Choroid plexus epithelial cell (primary cell): ENCODE results near the gene LSS.

Experiments
- DNase-seq: peaks from one replicate; pipeline ENCODE4 v3.0.0-alpha.2; 2010; ENCODE audit warnings: low read depth
- H3K4me3 ChIP-seq: 2 replicates; pipeline ENCODE4 v1.5.1; 2011; ENCODE audit warnings: low read depth, mild to moderate bottlenecking, control low read depth, low read length, moderate library complexity
- TF ChIP-seq, protein P1 (sequence below): conservative IDR thresholded peaks from 2 replicates; pipeline ENCODE4 v1.5.1; 2011; ENCODE audit warnings: low read depth, mild to moderate bottlenecking, control low read depth, inconsistent platforms, low read length, moderate library complexity

LSS gene

DNA sequence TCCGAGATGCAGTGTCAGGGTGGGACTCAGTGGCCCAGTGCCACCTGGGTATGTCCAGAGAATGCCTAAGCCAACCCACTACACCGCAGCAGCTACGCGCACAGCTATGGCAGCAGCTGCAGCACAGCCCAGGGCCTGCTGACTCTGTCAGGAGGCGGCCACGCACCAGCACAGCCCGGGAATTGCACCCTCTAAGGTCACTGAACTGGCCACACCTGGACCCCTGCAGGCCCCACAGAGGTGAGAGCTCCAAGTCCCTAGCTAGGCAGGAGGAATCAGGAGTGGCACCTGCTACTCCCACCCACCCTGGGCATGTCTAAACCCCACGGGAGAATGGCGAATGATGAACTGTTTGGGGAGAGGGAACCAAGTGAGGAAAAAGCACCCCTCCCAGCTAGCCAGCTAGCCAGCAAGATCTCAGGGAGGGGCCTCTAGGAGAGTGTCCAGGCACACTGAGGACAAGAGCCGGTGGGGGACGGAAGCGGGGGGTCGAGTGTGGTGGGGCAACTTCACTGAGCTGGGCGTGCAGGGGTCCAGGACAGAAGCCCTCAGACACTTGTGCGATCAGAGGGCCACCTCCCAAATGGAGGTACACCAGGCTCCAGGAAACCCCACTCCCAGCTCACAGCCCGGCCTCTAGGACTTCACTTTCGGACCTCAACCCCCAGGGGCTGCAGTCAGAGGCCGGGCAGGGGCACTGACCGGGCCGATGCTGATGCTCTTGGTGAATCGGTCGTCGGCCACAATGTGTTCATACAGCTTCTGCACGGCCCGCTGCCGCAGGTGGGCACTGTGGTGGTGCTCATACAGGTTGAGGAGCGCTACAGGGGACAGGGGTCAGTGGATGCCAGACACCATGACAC, 13.9 kb downstream of the LSS start:
- H3K4me3 ChIP-seq = no peak overlapping the region
- TF ChIP-seq, protein P1, sequence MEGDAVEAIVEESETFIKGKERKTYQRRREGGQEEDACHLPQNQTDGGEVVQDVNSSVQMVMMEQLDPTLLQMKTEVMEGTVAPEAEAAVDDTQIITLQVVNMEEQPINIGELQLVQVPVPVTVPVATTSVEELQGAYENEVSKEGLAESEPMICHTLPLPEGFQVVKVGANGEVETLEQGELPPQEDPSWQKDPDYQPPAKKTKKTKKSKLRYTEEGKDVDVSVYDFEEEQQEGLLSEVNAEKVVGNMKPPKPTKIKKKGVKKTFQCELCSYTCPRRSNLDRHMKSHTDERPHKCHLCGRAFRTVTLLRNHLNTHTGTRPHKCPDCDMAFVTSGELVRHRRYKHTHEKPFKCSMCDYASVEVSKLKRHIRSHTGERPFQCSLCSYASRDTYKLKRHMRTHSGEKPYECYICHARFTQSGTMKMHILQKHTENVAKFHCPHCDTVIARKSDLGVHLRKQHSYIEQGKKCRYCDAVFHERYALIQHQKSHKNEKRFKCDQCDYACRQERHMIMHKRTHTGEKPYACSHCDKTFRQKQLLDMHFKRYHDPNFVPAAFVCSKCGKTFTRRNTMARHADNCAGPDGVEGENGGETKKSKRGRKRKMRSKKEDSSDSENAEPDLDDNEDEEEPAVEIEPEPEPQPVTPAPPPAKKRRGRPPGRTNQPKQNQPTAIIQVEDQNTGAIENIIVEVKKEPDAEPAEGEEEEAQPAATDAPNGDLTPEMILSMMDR = no peak
- no peak for DNase-seq

DNA sequence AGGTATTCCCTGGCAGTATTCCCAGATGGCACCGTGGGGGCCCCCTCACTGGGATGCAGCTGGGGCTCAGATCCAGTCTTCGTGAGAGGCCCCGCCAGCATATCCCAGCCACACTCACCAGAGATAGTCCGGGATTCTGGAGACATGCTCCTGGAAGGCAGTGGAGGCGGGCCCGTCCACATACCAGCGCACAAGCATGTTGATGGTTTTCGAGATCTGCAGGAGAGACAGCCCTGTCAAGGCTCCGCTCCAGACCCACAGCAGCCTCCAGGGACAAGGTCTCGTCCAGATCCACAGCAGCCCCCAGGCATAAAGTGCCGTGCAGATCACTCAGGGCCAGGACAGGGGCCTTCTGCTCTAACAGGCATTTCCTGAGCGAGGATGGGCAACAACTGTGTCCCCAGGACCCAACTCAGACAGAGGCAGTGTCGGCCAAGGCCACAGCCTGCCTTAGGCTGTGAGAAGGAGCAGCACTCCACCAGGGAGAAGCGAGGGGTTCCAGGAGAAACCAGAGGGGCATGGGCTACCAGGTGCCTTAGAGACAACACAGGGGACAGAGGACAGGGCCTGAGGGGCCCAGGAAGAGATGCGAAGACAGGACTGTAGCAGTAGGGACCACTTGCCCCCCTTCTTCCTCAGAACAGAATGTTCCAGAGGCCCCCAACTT, 14.8 kb downstream of the LSS start:
- no peak overlapping the region for H3K4me3 ChIP-seq
- no peak for DNase-seq
- TF ChIP-seq, protein P1 = no peak

DNA sequence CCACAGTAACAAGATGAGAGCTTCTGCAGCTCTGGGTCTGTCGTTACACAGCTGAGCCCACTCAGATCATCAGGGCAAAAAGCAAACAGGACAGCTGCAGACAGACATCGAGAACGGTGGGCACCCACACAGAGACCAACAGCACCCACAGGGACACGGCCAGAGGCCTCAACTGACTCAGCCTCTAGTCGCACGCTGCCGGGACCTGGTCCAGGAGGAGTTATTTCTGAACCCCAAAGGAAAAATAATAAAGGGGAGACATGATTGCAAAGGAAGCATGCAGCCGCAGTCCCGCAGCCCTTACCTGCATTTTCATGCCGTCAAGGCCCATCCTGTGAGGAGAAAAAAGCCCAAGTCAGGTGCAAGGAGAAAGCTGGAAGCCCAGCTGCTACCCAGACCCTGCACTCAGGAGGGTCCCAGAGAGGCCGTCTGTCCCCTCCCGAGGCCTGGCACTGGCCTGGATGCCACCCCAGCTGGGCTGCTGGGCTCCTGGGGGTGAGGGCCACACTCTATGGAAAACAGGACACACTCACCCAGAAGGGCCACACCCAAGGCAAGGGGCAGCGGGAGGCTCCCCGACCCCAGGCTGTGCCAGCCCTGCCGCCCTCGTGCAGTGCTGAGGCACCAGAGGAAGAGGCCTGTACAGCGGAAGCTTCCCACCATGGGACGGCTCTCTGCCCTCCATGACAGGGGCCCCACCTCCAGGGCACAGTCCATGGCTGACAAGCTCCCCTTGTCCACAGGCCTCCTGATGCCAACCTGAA, 15.7 kb downstream of the LSS start:
- TF ChIP-seq, protein P1 = no peak
- H3K4me3 ChIP-seq = no peak overlapping the region
- DNase-seq = no peak

DNA sequence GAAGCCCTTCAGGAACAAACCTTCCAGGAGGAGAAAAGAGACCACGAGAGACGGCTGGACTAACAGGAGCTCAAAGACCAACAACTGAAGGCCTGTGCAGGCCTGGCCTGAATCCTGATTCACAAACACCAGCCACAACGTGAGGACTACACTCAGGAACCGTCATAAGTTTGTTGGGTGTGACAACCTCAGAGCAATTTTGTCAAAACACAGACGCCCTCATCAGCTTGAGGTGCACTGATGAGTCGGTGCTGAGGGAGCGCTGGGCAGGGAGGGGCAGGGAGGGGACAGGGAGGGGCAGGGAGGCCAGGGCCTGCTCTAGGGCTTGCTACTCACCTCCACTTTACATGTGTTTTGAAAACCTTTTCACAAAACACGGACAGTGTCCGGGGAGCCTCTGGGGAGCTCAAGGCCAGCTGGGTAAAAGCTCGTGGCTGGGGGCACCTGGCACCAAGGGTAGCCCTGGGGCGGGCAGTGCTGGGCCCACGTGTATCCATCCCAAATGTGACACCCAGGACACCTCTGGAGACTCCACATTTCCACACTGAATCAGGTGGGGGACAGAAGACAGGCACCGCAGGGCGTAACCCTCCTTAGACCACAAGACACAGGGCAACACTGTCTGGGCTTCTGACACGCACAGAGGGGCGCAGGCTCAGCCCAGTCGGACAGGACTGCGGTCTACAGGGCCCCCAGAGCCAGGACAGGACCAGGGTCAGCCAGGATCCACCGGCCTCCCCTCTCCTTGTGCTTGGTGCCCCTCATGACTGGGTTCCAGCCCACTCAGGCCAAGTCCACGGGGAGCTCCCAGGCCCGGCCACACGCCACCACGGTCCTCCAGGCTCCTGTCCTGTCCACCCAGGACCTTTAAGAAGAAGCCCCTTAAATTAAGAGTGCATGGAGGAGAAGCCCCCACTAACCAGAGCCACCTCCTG, 16.5 kb downstream of the LSS start:
- no peak for DNase-seq
- no peak overlapping the region for H3K4me3 ChIP-seq
- TF ChIP-seq, protein P1 = no peak

DNA sequence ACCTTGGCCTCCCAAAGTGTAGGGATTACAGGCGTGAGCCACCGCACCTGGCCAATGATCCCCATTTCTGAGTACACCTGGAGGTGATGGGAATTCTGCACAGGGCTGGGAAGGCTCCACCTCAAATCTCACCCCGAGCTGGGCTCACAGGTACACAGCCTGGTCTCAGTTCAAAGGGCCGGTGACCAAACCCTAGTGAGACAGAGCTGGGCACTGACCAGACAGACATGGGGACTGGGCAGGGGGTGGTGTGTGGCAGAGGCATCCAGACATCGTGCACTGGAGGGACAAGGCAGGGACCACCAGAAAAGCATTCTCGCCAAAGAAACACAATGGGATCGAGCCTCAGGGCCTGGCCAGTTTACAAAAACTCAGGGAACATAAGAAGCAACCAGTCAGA, 17.2 kb downstream of the LSS start:
- TF ChIP-seq, protein P1 = no peak
- DNase-seq = no peak
- H3K4me3 ChIP-seq = no peak overlapping the region
